Lower leg skin (tissue), 3 donors: ENCODE results near the gene VEGFC.

Experiments
- POLR2A ChIP-seq, 2 donors: fragments of 450-650 bp; IDR thresholded peaks; one replicate each; pipeline ENCODE4 v1.6.1; 2016 to 2017; ENCODE audit warnings: antibody characterized with exemption in 2 of 2, mild to moderate bottlenecking in 1 of 2, moderate library complexity in 1 of 2
- TF ChIP-seq, protein P1 (sequence below), 3 donors: fragments of 450-650 bp; IDR thresholded peaks; one replicate each; pipeline ENCODE4 v1.5.1; 2016; ENCODE audit warnings: antibody characterized with exemption in 3 of 3, mild to moderate bottlenecking in 3 of 3, moderate library complexity in 2 of 3

DNA sequence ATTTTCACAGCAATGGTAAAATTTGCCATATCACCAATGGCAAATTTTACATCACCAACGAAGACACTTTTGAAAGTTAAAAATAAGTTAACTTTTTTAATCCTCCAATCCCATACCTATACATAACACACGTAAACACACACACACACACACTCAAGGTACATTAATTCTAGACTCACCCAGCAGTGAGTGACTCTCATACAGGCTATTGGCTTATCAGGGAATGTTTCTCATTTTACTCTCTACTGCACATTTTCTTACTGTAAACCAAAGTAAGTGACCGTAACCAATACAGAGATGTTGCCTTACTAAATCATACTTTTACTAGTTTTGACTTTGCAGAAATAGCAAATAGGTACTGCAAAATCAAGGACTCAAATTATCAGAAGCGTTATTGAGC is 2.3 kb downstream of the VEGFC start:
- TF ChIP-seq, protein P1, sequence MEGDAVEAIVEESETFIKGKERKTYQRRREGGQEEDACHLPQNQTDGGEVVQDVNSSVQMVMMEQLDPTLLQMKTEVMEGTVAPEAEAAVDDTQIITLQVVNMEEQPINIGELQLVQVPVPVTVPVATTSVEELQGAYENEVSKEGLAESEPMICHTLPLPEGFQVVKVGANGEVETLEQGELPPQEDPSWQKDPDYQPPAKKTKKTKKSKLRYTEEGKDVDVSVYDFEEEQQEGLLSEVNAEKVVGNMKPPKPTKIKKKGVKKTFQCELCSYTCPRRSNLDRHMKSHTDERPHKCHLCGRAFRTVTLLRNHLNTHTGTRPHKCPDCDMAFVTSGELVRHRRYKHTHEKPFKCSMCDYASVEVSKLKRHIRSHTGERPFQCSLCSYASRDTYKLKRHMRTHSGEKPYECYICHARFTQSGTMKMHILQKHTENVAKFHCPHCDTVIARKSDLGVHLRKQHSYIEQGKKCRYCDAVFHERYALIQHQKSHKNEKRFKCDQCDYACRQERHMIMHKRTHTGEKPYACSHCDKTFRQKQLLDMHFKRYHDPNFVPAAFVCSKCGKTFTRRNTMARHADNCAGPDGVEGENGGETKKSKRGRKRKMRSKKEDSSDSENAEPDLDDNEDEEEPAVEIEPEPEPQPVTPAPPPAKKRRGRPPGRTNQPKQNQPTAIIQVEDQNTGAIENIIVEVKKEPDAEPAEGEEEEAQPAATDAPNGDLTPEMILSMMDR (IDR thresholded peaks at IDR 0.05): no peak
- no peak for TF ChIP-seq POLR2A (IDR thresholded peaks at IDR 0.05)
